ENCODE results near the gene RDH5. TPM values are rescaled to one million over a fixed set of nuclear protein-coding genes. Genes with fewer than 3 reads are reported as not detected.
A peak's percentile ranks its signal among the peaks of the same experiment; 100 is the strongest.

Gene RDH5
- total RNA-seq, 1 donor from 2014 or later, result 11.1 TPM

DNA sequence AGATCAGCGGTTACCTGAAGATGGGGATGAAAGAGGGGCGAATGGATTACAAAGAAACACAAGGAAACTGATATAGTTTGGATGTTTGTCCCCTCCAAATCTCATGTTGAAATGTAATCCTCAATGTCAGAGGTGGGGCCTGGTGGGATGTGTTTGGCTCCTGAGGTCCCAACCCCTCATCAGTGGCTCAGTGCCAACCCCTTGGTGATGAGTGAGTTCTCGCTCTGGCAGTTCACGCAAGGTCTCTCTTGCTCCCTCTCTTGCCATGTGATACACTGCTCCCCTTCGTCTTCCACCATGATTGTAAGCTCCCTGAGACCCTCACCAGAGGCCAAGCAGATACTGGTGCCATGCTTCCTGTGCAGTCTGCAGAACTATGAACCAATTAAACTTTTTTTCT is 40.5 kb upstream of the RDH5 start:
- H3K9me3 ChIP-seq, result no peaks in the 10 kb centered on the region
- peaks cover 13% of the 10 kb centered on the region for H3K4me1 ChIP-seq
- intact Hi-C loops (cut with DNase I), result no loop called here
- H3K36me3 ChIP-seq, result no peaks in the 10 kb centered on the region
- H3K4me3 ChIP-seq, result no peak overlapping the region
- TF ChIP-seq, protein P1, sequence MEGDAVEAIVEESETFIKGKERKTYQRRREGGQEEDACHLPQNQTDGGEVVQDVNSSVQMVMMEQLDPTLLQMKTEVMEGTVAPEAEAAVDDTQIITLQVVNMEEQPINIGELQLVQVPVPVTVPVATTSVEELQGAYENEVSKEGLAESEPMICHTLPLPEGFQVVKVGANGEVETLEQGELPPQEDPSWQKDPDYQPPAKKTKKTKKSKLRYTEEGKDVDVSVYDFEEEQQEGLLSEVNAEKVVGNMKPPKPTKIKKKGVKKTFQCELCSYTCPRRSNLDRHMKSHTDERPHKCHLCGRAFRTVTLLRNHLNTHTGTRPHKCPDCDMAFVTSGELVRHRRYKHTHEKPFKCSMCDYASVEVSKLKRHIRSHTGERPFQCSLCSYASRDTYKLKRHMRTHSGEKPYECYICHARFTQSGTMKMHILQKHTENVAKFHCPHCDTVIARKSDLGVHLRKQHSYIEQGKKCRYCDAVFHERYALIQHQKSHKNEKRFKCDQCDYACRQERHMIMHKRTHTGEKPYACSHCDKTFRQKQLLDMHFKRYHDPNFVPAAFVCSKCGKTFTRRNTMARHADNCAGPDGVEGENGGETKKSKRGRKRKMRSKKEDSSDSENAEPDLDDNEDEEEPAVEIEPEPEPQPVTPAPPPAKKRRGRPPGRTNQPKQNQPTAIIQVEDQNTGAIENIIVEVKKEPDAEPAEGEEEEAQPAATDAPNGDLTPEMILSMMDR (IDR thresholded peaks at IDR 0.05), result no peak
- H3K27ac ChIP-seq, result no peak overlapping the region
- DNase-seq (no peak), ATAC-seq (no peak)
- no peaks in the 10 kb centered on the region for H3K27me3 ChIP-seq (ENCODE audit: low read depth)

DNA sequence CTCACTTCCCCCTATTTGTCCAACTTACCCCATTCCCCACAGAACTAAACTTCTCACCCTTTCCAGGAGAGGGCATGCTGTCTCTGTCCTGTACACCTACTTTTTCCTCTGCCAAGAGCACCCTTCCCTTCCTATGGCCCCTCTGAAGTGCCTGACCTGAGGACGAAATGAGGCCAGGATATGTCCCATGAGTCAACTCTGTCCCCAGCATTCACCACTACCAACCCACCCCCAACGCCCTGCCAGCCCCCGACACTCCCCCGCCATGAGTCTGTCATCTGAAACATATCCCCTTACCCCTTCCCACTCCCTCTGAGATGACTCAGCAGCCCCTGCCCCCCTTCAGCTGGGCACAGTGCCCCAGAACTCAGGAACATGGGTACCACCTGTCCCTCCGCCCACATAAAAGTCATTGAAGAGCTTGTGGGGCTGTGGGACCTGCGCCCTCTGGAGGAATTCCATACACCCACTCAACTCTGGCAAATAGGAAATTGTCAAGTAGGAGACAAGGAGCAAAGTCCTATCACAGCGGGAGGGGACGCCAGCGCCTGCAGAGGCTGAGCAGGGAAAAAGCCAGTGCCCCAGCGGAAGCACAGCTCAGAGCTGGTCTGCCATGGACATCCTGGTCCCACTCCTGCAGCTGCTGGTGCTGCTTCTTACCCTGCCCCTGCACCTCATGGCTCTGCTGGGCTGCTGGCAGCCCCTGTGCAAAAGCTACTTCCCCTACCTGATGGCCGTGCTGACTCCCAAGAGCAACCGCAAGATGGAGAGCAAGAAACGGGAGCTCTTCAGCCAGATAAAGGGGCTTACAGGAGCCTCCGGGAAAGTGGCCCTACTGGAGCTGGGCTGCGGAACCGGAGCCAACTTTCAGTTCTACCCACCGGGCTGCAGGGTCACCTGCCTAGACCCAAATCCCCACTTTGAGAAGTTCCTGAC is 38.8 kb upstream of the RDH5 start:
- H3K27me3 ChIP-seq (ENCODE audit: low read depth), result no peaks in the 10 kb centered on the region
- peaks cover 13% of the 10 kb centered on the region for H3K4me1 ChIP-seq
- ATAC-seq (peak; percentile 86 to 89), DNase-seq (peak; percentile 73)
- TF ChIP-seq, protein P1 (IDR thresholded peaks at IDR 0.05), result peak; percentile 31
- no peaks in the 10 kb centered on the region for H3K36me3 ChIP-seq
- H3K9me3 ChIP-seq, result no peaks in the 10 kb centered on the region
- intact Hi-C loops (cut with DNase I), result no loop called here
- H3K4me3 ChIP-seq, result peak overlapping the region; percentile 36
- no peak overlapping the region for H3K27ac ChIP-seq

DNA sequence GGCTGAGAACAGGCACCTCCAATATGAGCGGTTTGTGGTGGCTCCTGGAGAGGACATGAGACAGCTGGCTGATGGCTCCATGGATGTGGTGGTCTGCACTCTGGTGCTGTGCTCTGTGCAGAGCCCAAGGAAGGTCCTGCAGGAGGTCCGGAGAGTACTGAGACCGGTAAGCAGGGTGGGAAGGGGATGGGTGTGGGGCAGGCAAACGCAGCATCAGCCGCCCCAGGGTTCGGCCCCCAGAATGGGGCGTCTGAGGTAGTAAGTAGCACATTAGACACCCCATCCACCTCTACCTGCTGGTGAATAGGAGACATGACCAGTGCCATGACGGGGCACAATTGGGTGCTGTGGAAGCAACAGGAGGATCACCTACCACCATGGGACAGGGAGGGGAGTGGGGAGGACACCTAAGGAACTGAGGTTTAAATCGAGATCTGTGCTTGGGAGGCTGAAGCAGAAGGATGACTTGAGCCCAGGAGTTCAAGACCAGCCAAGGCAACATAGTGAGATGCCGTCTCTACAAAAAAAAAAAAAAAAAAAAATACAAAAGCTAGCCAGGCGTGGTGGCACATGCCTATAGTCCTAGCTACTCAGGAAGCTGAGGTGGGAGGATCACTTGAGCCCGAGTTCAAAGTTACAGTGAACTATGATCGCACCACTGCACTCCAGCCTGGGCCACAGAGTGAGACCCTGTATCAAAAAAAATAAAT is 38.0 kb upstream of the RDH5 start:
- Histone ChIP-seq H3K4me3 (peak overlapping the region; percentile 36), H3K36me3 (no peaks in the 10 kb centered on the region), H3K4me1 (peaks cover 13% of the 10 kb centered on the region), H3K9me3 (no peaks in the 10 kb centered on the region), H3K27ac (no peak overlapping the region), H3K27me3 (ENCODE audit: low read depth) (no peaks in the 10 kb centered on the region)
- TF ChIP-seq, protein P1 (IDR thresholded peaks at IDR 0.05), result no peak
- peak in 1 of 2 donors; percentile 2 for ATAC-seq
- intact Hi-C loops (cut with DNase I), result no loop called here
- no peak for DNase-seq

DNA sequence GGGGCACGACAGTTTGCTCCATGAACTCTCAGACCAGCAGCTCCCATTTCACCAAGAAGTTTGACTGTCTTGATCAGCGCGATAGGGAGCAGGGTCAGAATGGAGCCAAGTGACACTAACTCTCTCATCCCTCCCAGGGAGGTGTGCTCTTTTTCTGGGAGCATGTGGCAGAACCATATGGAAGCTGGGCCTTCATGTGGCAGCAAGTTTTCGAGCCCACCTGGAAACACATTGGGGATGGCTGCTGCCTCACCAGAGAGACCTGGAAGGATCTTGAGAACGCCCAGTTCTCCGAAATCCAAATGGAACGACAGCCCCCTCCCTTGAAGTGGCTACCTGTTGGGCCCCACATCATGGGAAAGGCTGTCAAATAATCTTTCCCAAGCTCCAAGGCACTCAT is 36.5 kb upstream of the RDH5 start:
- Histone ChIP-seq H3K4me1 (peaks cover 13% of the 10 kb centered on the region), H3K4me3 (no peak overlapping the region), H3K27ac (no peak overlapping the region), H3K27me3 (ENCODE audit: low read depth) (no peaks in the 10 kb centered on the region), H3K9me3 (no peaks in the 10 kb centered on the region), H3K36me3 (no peaks in the 10 kb centered on the region)
- intact Hi-C loops (cut with DNase I), result no loop called here
- DNase-seq, result no peak
- TF ChIP-seq, protein P1 (IDR thresholded peaks at IDR 0.05), result no peak
- no peak for ATAC-seq

DNA sequence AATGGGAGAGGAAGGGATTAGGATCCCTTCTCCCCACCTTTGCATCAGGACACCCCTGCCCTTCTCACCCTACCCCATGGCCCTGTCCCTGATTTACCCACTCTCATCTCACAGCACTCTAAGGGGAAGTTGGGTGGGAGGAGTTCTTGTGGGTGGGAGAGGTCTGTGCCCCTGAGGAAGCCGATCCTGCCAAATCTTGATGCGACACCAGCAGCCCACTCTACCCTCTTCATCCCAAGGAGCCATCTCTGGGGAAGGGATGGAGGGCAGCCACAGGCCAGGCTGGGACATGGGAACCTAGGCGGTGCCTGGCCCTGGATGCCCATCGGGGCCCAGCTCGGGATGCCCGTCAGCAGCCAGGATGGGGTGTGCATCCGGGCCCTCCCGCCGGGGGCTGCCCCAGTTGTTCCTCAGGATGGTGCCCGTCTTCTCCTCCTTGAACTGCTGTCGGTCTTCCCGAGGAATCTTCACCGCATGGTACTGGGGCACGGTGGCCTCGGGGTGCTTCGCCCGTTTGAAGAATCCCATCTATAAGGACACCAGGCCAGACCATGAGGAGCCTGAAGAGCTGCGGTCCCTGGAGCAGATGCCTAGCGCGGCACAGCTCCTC is 35.3 kb upstream of the RDH5 start:
- intact Hi-C loops (cut with DNase I), result no loop called here
- Histone ChIP-seq H3K27me3 (ENCODE audit: low read depth) (no peaks in the 10 kb centered on the region), H3K36me3 (no peaks in the 10 kb centered on the region), H3K27ac (no peak overlapping the region), H3K4me3 (no peak overlapping the region), H3K9me3 (no peaks in the 10 kb centered on the region), H3K4me1 (peaks cover 13% of the 10 kb centered on the region)
- ATAC-seq (no peak), DNase-seq (no peak)
- TF ChIP-seq, protein P1 (IDR thresholded peaks at IDR 0.05), result no peak

Data from lower lobe of right lung (tissue), 2 donors.